ENCODE measurements around the gene DUSP15.
A peak's percentile ranks its signal among the peaks of the same experiment; 100 is the strongest.

Gene DUSP15

GRCh38 chr20:31870726-31871617, 645 bp upstream of the DUSP15 start:
- no peaks in the 10 kb centered on the region for H4K20me1 ChIP-seq (ENCODE audit: low read depth, low read length)
- no peaks in the 10 kb centered on the region for H3K36me3 ChIP-seq (ENCODE audit: low read length)
- no peaks in the 10 kb centered on the region for H3K79me2 ChIP-seq (ENCODE audit: insufficient read depth, low read length)
- H3K4me2 ChIP-seq (ENCODE audit: low read depth, low read length, poor library complexity, severe bottlenecking): peak overlapping the region; percentile 58
- peak overlapping the region; percentile 47 for H3K4me3 ChIP-seq (ENCODE audit: insufficient read depth, low read length, poor library complexity, severe bottlenecking)
- H3K27ac ChIP-seq (ENCODE audit: low read depth, low read length): no peak overlapping the region
- H3K9me3 ChIP-seq (ENCODE audit: insufficient read depth, low read length): no peaks in the 10 kb centered on the region
- peak overlapping the region; percentile 92 for H2AFZ ChIP-seq (ENCODE audit: low read depth, low read length, severe bottlenecking)
- no peaks in the 10 kb centered on the region for H3K9me2 ChIP-seq (replicated peaks; ENCODE audit: insufficient read depth, low read length)
- TF ChIP-seq EZH2phosphoT487 (conservative IDR thresholded peaks at IDR 0.05; ENCODE audit: low read length) (no peak), CTCF (IDR thresholded peaks at IDR 0.05; ENCODE audit: insufficient read depth, low read length, poor library complexity, severe bottlenecking) (no peak)
- no peaks in the 10 kb centered on the region for H3K27me3 ChIP-seq (ENCODE audit: low read length)
- peak overlapping the region; percentile 56 for H3K9ac ChIP-seq (ENCODE audit: low read length)
- no peaks in the 10 kb centered on the region for H3F3A ChIP-seq (ENCODE audit: insufficient read depth)

DNA sequence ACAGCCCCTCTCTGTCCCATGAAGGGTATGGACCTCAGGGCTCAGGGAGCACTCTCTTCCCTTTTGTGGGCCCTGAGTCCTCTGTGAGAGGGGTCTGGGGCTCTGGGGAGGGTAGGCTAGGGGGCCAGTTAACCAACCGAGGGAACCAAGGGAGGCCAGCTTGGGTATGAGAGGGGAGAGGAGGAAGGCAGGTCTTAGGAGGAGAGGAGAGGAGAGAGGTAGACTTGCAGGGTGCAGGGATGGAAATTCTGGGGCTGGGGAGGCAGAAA, 720 bp downstream of the DUSP15 start:
- H3K4me2 ChIP-seq (ENCODE audit: low read depth, low read length, poor library complexity, severe bottlenecking): peak overlapping the region; percentile 58
- peak overlapping the region; percentile 56 for H3K9ac ChIP-seq (ENCODE audit: low read length)

DNA sequence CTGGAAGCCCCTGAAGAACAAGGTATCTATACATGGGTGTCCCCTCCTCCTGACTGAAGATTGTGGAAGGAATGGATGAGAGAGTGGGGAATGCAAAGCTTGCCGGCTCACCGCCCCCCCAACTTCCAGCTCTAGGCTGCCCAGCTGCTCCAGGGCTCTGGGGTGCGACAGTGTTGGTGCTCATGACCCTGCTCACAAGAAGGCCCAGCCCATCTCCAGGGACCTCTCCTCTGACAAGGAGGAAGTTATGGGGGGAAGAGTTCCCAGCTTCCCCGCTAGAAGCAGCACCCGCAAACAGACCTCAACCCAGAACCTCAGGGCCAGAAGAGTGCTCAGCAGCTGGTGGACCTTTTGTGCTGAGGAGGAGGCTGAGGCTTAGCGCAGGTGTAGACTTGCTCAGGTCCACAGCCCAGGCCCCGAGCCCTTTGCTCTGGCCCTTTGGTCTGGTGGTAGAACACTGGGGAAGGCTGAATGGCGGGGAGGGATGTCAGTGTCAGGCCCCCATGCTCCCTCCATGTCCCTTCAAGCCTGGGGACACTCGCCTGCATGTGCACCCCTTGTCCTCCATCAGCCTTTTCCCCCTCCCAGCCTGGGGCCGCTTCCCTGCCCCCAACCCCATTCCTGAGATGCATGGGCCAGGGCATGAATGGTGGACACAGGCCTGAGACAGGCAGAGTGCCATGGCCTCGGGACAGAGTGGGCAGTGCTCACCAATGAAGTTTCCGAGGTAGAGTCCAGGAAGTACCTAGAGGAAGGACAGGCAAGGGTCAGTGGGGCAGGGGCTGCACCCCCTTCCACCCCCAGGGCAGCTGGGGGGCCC, 1.3 kb downstream of the DUSP15 start:
- Histone ChIP-seq H3K27me3 (ENCODE audit: low read length) (no peaks in the 10 kb centered on the region), H3K27ac (ENCODE audit: low read depth, low read length) (no peak overlapping the region), H3K4me3 (ENCODE audit: insufficient read depth, low read length, poor library complexity, severe bottlenecking) (no peak overlapping the region), H3K36me3 (ENCODE audit: low read length) (no peaks in the 10 kb centered on the region), H3F3A (ENCODE audit: insufficient read depth) (no peaks in the 10 kb centered on the region), H3K79me2 (ENCODE audit: insufficient read depth, low read length) (no peaks in the 10 kb centered on the region), H2AFZ (ENCODE audit: low read depth, low read length, severe bottlenecking) (no peak overlapping the region), H3K4me2 (ENCODE audit: low read depth, low read length, poor library complexity, severe bottlenecking) (peak overlapping the region; percentile 58), H3K9me3 (ENCODE audit: insufficient read depth, low read length) (no peaks in the 10 kb centered on the region), H3K9ac (ENCODE audit: low read length) (no peak overlapping the region), H3K9me2 (replicated peaks; ENCODE audit: insufficient read depth, low read length) (no peaks in the 10 kb centered on the region), H4K20me1 (ENCODE audit: low read depth, low read length) (no peaks in the 10 kb centered on the region)
- TF ChIP-seq CTCF (IDR thresholded peaks at IDR 0.05; ENCODE audit: insufficient read depth, low read length, poor library complexity, severe bottlenecking): no peak
- TF ChIP-seq EZH2phosphoT487 (conservative IDR thresholded peaks at IDR 0.05; ENCODE audit: low read length): no peak

More for the DNA sequence above, 720 bp downstream of the DUSP15 start:
- H3K27ac ChIP-seq (ENCODE audit: low read depth, low read length): no peak overlapping the region
- no peaks in the 10 kb centered on the region for H3K9me3 ChIP-seq (ENCODE audit: insufficient read depth, low read length)
- TF ChIP-seq EZH2phosphoT487 (conservative IDR thresholded peaks at IDR 0.05; ENCODE audit: low read length): no peak
- TF ChIP-seq CTCF (IDR thresholded peaks at IDR 0.05; ENCODE audit: insufficient read depth, low read length, poor library complexity, severe bottlenecking): no peak
- H3K36me3 ChIP-seq (ENCODE audit: low read length): no peaks in the 10 kb centered on the region
- no peaks in the 10 kb centered on the region for H3K79me2 ChIP-seq (ENCODE audit: insufficient read depth, low read length)
- H3K9me2 ChIP-seq (replicated peaks; ENCODE audit: insufficient read depth, low read length): no peaks in the 10 kb centered on the region
- H3K27me3 ChIP-seq (ENCODE audit: low read length): no peaks in the 10 kb centered on the region
- H3F3A ChIP-seq (ENCODE audit: insufficient read depth): no peaks in the 10 kb centered on the region
- peak overlapping the region; percentile 92 for H2AFZ ChIP-seq (ENCODE audit: low read depth, low read length, severe bottlenecking)
- H3K4me3 ChIP-seq (ENCODE audit: insufficient read depth, low read length, poor library complexity, severe bottlenecking): no peak overlapping the region
- H4K20me1 ChIP-seq (ENCODE audit: low read depth, low read length): no peaks in the 10 kb centered on the region

Measured in SU-DHL-6 (cell line).